Progenitor cell of endocrine pancreas (in vitro differentiated cells): ENCODE measurements around the gene ZFHX3. TPM values are rescaled to one million over a fixed set of nuclear protein-coding genes. Genes with fewer than 3 reads are reported as not detected.

ENCODE experiments used
- DNase-seq: peaks from one replicate; pipeline ENCODE4 v3.0.0; 2021; ENCODE audit warnings: low spot score; ENCODE audit not compliant: unreplicated experiment
- H3K27ac Mint-ChIP-seq: 2 replicates; pipeline ENCODE4 v1.8.0; 2021; ENCODE audit warnings: mild to moderate bottlenecking, moderate library complexity, mixed read lengths
- H3K27me3 Mint-ChIP-seq: 2 replicates; pipeline ENCODE4 v1.8.0; 2021; ENCODE audit warnings: mixed read lengths
- H3K36me3 Mint-ChIP-seq: 2 replicates; pipeline ENCODE4 v1.8.0; 2022; ENCODE audit warnings: mixed read lengths; ENCODE audit not compliant: insufficient read depth
- H3K4me1 Mint-ChIP-seq: 2 replicates; pipeline ENCODE4 v1.8.0; 2021; ENCODE audit warnings: low read depth, mixed read lengths
- H3K4me3 Mint-ChIP-seq: 2 replicates; pipeline ENCODE4 v1.8.0; 2021; ENCODE audit warnings: low read depth, mild to moderate bottlenecking, moderate library complexity, mixed read lengths
- H3K9me3 Mint-ChIP-seq: 2 replicates; pipeline ENCODE4 v1.8.0; 2021; ENCODE audit warnings: low read depth, mixed read lengths
- total RNA-seq: library from RNA; stranded (reverse); gene quantifications from 2 replicates; pipeline ENCODE4 v1.2.1, GENCODE V29; 2021
- TF ChIP-seq, protein P1 (sequence below): fragments of 200-600 bp; sonication (generic); IDR thresholded peaks from one replicate; pipeline ENCODE4 v1.5.0; 2021; ENCODE audit warnings: antibody characterized with exemption, mild to moderate bottlenecking; ENCODE audit not compliant: unreplicated experiment

Gene ZFHX3
- total RNA-seq, 1 donor from 2014 or later: 54.0 TPM

DNA sequence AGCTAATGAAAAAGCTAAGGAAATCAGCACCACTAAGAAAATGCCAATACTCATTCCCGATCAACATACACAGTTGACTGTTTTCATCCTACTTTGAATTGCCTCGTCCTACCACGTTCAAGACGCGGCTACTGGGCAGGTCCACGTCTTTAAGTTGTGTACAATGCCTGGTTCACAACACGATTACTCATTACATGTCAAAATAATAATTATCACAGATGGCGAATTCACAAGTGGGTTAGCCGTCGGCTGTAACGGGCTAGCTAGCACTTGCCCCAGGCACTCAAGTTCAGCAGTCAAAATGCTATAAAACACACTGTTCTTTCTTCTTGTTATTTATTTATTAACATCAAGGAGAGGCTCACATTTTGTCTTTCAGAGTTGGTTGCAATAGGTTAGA lies 124.2 kb downstream of the ZFHX3 start:
- Mint-ChIP-seq H3K27me3 (no peaks in the 10 kb centered on the region), H3K4me1 (peaks cover 51% of the 10 kb centered on the region), H3K4me3 (no peak overlapping the region), H3K9me3 (no peaks in the 10 kb centered on the region), H3K27ac (peak overlapping the region; percentile 98), H3K36me3 (no peaks in the 10 kb centered on the region)
- TF ChIP-seq, protein P1, sequence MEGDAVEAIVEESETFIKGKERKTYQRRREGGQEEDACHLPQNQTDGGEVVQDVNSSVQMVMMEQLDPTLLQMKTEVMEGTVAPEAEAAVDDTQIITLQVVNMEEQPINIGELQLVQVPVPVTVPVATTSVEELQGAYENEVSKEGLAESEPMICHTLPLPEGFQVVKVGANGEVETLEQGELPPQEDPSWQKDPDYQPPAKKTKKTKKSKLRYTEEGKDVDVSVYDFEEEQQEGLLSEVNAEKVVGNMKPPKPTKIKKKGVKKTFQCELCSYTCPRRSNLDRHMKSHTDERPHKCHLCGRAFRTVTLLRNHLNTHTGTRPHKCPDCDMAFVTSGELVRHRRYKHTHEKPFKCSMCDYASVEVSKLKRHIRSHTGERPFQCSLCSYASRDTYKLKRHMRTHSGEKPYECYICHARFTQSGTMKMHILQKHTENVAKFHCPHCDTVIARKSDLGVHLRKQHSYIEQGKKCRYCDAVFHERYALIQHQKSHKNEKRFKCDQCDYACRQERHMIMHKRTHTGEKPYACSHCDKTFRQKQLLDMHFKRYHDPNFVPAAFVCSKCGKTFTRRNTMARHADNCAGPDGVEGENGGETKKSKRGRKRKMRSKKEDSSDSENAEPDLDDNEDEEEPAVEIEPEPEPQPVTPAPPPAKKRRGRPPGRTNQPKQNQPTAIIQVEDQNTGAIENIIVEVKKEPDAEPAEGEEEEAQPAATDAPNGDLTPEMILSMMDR: no peak
- no peak for DNase-seq

DNA sequence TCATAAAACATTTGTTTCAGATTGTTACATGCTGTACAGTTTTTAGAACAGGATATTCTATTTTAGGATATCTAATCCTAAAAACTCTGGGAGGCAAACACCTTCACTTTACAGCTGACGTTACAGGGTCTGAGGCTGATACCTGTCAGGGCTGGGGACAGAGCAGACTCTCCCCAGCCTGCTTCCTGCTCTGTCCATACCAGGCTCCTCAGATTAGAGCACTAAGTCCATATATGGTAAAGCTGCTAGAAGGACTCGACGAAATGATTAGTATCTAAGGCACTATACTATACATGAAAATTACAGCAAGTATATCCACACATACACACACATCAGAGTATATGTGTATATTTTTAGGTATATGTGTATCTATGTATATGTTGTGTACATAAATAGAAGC lies 125.2 kb downstream of the ZFHX3 start:
- TF ChIP-seq, protein P1: no peak
- H3K27ac Mint-ChIP-seq: peak overlapping the region; percentile 75
- H3K4me3 Mint-ChIP-seq: no peak overlapping the region
- peaks cover 1% of the 10 kb centered on the region for H3K36me3 Mint-ChIP-seq
- DNase-seq: no peak
- no peaks in the 10 kb centered on the region for H3K9me3 Mint-ChIP-seq
- no peaks in the 10 kb centered on the region for H3K27me3 Mint-ChIP-seq
- peaks cover 51% of the 10 kb centered on the region for H3K4me1 Mint-ChIP-seq

DNA sequence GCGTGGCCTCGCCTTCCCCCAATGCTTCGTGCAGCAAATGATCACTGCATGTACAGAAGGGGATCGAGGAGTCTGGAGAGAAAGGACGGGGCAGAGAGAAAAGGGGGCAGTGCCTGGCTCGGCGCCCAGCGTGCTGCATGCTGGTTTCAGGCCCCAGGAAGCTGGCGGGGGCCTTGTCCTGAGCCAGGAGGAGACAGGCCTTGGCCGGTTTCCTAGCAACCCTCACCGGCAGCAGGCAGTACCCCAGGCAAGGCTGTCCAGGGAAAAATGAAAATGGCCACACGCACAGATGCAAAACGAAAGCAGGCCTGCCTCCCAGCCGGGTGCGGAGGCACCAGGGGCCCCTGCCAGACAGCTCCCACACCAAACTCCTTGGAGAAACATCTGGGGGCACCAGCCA lies 126.3 kb downstream of the ZFHX3 start:
- Mint-ChIP-seq H3K27me3 (no peaks in the 10 kb centered on the region), H3K4me1 (peaks cover 48% of the 10 kb centered on the region), H3K27ac (peak overlapping the region; percentile 4), H3K4me3 (no peak overlapping the region), H3K36me3 (peaks cover 1% of the 10 kb centered on the region), H3K9me3 (no peaks in the 10 kb centered on the region)
- no peak for DNase-seq
- TF ChIP-seq, protein P1: no peak

DNA sequence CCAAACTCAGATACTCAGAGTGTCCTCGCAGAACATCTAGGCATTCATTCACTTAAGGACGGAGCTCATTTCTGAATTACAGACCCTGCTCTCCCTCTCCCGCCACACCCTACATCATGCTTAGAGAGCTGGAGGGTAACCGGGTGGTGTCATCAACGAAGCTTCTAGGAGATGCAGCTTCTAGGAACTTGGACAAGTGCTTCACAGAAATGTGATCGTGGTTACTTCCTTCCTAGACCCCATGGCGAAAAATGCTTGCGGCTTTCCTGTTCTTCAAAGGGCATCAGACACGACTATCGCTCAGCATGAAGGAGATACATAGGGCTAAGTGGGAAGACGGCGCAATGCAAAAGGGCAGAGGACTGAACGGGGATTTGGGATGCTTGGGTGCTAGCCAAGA lies 126.8 kb downstream of the ZFHX3 start:
- H3K27ac Mint-ChIP-seq: peak overlapping the region; percentile 4
- H3K27me3 Mint-ChIP-seq: no peaks in the 10 kb centered on the region
- no peak overlapping the region for H3K4me3 Mint-ChIP-seq
- peaks cover 1% of the 10 kb centered on the region for H3K36me3 Mint-ChIP-seq
- TF ChIP-seq, protein P1: no peak
- H3K4me1 Mint-ChIP-seq: peaks cover 43% of the 10 kb centered on the region
- no peaks in the 10 kb centered on the region for H3K9me3 Mint-ChIP-seq
- DNase-seq: no peak

DNA sequence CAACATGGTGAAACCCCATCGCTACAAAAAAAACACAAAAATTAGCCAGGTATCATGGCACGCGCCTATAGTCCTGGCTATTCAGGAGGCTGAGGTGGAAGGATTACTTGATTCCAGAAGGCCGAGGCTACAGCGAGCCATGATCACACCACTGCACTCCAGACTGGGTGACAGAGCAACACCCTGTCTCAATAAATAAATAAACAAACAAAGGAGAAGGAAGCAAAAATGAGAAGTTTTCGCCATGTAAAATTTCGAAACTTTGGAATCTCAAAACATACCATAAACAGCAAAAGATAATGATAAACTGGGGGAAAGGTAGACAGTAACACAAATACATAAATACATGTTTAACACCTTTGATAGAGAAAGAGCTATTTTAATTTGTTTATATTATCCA lies 130.9 kb downstream of the ZFHX3 start:
- Mint-ChIP-seq H3K9me3 (no peaks in the 10 kb centered on the region), H3K4me3 (no peak overlapping the region), H3K27me3 (no peaks in the 10 kb centered on the region), H3K4me1 (peaks cover 30% of the 10 kb centered on the region), H3K27ac (no peak overlapping the region), H3K36me3 (peaks cover 1% of the 10 kb centered on the region)
- no peak for DNase-seq
- TF ChIP-seq, protein P1: no peak
